IMR-90 (cell line): ENCODE results near the gene ANK2.

ENCODE experiments used
- BHLHE40 ChIP-seq: fragments of 150-350 bp; IDR thresholded peaks from 2 replicates; pipeline ENCODE4 v1.6.1; 2016; ENCODE audit warnings: mild to moderate bottlenecking, low read depth, low read length
- CEBPB ChIP-seq: IDR thresholded peaks from 2 replicates; pipeline ENCODE4 v1.6.1; 2012; ENCODE audit warnings: low read depth, low read length, improper control_type of control experiment
- CHD1 ChIP-seq: IDR thresholded peaks from 2 replicates; pipeline ENCODE4 v1.6.1; 2012; ENCODE audit warnings: low read depth, low read length, improper control_type of control experiment
- MAFK ChIP-seq: IDR thresholded peaks from 2 replicates; pipeline ENCODE4 v1.6.1; 2012; ENCODE audit warnings: low read depth, low read length, improper control_type of control experiment
- TF ChIP-seq, protein P1 (sequence below): conservative IDR thresholded peaks from 2 replicates; pipeline ENCODE4 v1.5.1; 2012; ENCODE audit warnings: mild to moderate bottlenecking, low read depth, low read length, improper control_type of control experiment

- TF ChIP-seq, protein P1, sequence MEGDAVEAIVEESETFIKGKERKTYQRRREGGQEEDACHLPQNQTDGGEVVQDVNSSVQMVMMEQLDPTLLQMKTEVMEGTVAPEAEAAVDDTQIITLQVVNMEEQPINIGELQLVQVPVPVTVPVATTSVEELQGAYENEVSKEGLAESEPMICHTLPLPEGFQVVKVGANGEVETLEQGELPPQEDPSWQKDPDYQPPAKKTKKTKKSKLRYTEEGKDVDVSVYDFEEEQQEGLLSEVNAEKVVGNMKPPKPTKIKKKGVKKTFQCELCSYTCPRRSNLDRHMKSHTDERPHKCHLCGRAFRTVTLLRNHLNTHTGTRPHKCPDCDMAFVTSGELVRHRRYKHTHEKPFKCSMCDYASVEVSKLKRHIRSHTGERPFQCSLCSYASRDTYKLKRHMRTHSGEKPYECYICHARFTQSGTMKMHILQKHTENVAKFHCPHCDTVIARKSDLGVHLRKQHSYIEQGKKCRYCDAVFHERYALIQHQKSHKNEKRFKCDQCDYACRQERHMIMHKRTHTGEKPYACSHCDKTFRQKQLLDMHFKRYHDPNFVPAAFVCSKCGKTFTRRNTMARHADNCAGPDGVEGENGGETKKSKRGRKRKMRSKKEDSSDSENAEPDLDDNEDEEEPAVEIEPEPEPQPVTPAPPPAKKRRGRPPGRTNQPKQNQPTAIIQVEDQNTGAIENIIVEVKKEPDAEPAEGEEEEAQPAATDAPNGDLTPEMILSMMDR, result no peak
- TF ChIP-seq MAFK (no peak), CEBPB (no peak), CHD1 (no peak), BHLHE40 (no peak)
Observed at GRCh38 chr4:113004655-113005054, 44.8 kb upstream of the ANK2 start.
